Gastroesophageal sphincter (tissue), 3 donors: ENCODE measurements around the gene DIPK1A.
A peak's percentile ranks its signal among the peaks of the same experiment; 100 is the strongest.

Experiments used
- EP300 ChIP-seq: sonication (generic); formaldehyde crosslinking; IDR thresholded peaks from one replicate; pipeline ENCODE4 v1.6.1; 2017; ENCODE audit warnings: antibody characterized with exemption, mild to moderate bottlenecking
- POLR2A ChIP-seq, 2 donors: fragments of 450-650 bp; IDR thresholded peaks; one replicate each; pipeline ENCODE4 v1.6.1; 2017; ENCODE audit warnings: antibody characterized with exemption in 2 of 2, mild to moderate bottlenecking in 2 of 2, moderate library complexity in 1 of 2
- POLR2AphosphoS5 ChIP-seq: sonication (generic); formaldehyde crosslinking; IDR thresholded peaks from one replicate; pipeline ENCODE4 v1.6.1; 2017; ENCODE audit warnings: antibody characterized with exemption
- TF ChIP-seq, protein P1 (sequence below), 4 experiments: fragments of 200-600 bp in 2 of 4; fragments of 450-650 bp in 2 of 4; sonication (generic) in 1 of 4; IDR thresholded peaks; one replicate each; pipeline ENCODE4 v1.5.1; 2017 to 2019; ENCODE audit warnings: antibody characterized with exemption in 4 of 4, mild to moderate bottlenecking in 2 of 4, moderate library complexity in 2 of 4

- TF ChIP-seq, protein P1, sequence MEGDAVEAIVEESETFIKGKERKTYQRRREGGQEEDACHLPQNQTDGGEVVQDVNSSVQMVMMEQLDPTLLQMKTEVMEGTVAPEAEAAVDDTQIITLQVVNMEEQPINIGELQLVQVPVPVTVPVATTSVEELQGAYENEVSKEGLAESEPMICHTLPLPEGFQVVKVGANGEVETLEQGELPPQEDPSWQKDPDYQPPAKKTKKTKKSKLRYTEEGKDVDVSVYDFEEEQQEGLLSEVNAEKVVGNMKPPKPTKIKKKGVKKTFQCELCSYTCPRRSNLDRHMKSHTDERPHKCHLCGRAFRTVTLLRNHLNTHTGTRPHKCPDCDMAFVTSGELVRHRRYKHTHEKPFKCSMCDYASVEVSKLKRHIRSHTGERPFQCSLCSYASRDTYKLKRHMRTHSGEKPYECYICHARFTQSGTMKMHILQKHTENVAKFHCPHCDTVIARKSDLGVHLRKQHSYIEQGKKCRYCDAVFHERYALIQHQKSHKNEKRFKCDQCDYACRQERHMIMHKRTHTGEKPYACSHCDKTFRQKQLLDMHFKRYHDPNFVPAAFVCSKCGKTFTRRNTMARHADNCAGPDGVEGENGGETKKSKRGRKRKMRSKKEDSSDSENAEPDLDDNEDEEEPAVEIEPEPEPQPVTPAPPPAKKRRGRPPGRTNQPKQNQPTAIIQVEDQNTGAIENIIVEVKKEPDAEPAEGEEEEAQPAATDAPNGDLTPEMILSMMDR (IDR thresholded peaks at IDR 0.05): peak in 3 of 4 experiments; percentile 17 to 41 (median 34)
- TF ChIP-seq EP300 (no peak), POLR2A (IDR thresholded peaks at IDR 0.05) (peak; percentile 69 to 88), POLR2AphosphoS5 (peak; percentile 33)
Measured at GRCh38 chr1:92961131-92961895, at the start of gene DIPK1A.
